GM19372 (cell line): ENCODE data around the gene ANKRD17.
"Not testable (repeated sequence)": the region's sequence is repeated elsewhere in the genome, so short reads cannot be mapped to it uniquely, and the experiment has no call there.

Experiments
- ATAC-seq: cut with Tn5 transposase; IDR thresholded peaks from one replicate; pipeline ENCODE4 v1.9.1; 2021; ENCODE audit warnings: mild to moderate bottlenecking, low read depth, moderate library complexity; ENCODE audit not compliant: unreplicated experiment

ANKRD17 gene

DNA sequence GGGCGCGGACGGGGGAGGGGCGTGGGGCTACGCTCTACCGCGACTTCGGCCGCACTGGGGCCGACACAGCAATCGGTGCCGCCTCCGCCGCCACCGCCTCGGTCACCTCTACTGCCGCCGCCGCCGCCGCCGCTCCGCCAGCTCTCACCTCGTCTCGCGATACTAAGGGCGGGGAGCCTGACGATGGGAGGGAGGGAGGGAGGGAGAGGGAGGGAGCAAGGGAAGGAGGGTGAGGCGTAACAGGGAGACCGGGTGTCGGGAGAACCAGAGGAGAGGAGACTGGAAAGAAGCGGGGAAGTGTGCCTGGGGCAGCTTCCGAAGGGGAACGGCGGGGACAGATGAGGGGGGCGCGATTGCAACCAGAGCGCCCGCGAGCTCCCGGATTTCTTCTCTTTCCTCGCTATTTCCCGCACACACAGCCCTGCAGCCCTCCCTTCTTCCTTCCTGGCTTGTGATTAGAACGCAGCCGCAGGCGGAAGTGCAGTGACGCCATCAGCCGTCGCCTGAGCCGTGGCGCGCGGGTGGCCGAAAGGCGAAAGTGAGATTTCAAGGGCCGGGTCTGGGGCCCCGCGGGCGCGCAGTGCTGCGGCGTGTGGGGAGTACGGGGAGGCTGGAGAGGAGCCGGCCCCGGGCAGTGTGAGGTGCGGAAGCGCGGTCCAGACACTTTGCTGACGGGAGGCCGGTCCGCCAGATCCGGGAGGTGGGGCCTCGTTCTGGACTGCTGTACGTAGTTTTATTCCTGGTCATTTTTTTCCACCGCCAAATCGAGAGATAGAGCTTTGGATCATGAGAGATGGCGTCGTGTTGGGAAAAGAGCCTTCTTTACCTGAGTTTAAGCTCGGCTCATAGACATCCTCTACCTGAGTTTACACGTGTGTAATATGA lies at the start of gene ANKRD17:
ANKRD17 (minus strand) TSS at position 113 of the 885 bp plus-strand sequence. CDS start 130 bp downstream, outside the sequence.
- ATAC-seq: peak; percentile 74

DNA sequence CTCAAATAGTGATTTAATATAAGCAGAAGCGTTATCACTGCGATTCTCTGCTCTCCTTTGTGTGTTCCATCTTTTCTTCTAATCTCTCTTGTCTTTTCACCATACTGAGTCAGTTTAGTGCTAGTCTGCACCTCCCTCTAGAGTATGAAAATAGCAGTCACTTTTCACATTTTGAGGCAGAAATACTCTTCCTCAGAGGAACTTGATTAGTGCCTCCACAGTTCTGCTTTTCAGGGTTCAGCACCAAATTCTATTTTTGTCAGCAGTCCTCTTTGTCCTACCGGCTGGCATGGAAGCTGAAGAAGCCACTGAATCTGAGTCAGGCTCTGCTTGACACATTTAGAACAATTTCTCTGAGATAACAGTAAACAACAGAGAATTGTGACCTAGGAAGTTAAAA lies 49.7 kb upstream of the ANKRD17 start:
- no peak for ATAC-seq

GRCh38 chr4:73303711-73304110 lies 45.1 kb upstream of the ANKRD17 start:
- no peak for ATAC-seq

DNA sequence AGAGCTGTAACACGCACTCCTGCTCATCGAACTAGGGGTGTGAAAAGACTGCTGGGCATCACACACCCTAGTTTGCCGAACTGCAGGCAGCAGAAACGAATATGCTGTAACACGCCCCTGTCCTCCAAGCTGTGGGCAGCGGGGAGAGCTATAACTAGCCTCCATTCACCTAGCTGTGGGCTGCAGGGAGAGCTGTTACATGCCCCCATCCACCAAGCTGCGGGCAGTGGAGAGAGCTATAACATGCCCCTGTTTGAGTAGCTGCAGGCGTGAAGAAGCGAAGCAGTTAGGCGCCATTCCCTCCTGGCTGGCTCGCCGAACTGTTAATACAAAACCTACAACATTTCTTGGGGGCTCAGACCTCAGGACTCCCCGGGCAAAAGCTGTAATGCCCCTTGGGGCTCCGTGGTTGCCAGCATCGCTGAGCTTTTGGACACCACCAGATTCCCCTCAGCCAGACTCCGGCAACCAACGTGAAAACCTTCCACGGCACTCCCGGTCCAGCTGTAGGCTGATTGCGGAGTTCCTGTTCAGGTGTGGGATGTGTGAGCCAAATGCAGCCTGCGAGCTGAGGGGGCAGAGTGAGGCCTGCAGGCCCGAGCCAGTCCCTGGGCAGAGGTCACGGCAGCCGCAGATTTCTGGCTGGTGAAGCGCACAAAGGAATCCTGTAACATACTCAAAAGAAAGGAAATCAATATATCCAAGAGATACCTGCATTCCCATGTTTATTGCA lies 41.1 kb upstream of the ANKRD17 start:
- ATAC-seq: no peak

- ATAC-seq: not testable (repeated sequence)
Observed at GRCh38 chr4:73292661-73293060, 34.1 kb upstream of the ANKRD17 start.

- ATAC-seq: no peak
Observed at GRCh38 chr4:73281982-73282381, 23.4 kb upstream of the ANKRD17 start.

GRCh38 chr4:73281396-73281795 lies 22.8 kb upstream of the ANKRD17 start:
- no peak for ATAC-seq

DNA sequence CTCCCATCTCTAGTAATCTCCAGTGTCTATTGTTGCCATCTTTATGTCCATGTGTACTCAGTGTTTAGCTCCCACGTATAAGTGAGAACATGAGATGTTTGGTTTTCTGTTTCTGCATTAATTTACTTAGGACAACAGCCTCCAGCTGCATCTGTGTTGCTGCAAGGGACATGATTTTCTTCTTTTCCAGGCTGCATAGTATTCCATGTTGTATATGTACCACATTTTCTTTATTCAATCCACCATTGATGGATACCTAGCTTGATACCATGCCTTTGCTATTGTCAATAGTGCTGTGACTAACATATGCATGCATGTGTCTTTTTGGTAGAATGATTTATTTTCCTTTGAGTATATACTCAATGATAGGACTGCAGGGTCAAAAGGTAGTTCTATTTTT lies 18.6 kb upstream of the ANKRD17 start:
- ATAC-seq: no peak

GRCh38 chr4:73275318-73275654 lies 16.7 kb upstream of the ANKRD17 start:
- ATAC-seq: no peak

- no peak for ATAC-seq
Observed at GRCh38 chr4:73272816-73273215, 14.2 kb upstream of the ANKRD17 start.

DNA sequence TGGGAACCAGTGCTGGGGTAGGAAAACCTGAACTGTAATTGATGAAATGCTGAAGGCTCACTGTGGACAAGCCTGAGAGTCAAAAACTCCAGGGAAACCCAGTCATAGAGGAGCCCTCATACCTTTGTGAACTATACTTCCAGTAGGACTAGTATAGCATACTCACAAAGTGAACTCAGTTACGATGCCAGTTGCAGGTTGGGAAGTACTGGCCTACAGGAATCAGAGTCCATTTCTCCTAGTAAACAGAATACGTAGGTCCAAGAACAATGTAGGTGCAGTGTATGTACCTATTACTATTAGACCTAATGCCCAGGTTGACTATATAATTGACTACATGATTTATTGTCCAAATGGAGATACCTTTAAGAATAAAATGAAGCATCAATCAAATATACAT lies 8.5 kb upstream of the ANKRD17 start:
- no peak for ATAC-seq

- ATAC-seq: peak; percentile 4
Observed at GRCh38 chr4:73259571-73260090, 1.0 kb upstream of the ANKRD17 start.

DNA sequence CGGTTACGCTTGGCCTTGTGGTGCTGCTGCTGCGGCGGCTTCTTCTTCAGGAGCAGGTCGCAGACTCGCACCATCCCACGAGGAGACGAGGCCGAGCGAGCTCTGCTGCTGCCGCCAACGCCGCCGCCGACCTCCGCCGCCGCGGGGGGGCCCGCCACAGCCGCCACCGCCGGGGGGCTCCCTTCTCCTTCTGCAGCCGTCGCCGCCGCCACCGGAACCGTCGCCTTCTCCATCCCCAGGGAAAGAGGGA lies 237 bp downstream of the ANKRD17 start:
- ATAC-seq: peak; percentile 26

DNA sequence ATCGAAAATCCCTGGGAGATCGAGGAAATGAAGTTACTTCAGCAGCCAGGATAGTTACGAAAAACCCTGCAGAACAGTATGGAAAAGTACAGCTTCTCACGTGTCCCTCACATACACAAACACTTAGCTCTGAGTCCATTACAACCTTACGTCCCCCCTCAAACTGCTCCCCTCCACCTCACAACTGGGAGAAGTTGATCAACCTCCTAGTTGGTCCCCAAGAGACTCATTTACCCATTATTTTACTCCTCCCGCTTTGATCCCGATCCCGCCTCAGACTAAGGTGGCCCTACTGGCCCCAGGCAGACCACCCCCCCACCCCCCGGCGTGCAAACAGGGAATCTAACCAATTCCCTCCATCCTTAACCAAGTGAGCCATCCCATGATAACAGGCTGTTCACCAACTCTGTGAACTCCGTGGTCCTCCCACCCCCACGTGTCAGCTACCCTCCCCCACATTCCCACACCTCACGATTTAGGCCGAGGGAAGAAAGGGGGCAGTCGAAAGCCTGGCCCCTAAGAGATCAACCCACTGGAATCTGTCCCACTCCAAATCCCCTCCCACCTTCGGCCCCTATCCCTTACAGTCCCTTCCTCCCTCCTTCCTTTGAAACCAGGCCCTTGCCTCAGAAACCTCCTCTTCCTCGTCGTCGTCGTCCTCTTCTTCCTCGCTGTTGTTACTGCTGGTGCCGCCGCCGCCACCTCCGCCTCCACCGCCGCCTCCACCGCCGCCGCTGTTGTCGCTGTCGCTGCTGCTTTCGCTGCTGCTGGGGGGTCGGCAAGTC lies 755 bp downstream of the ANKRD17 start:
- no peak for ATAC-seq

- no peak for ATAC-seq
Observed at GRCh38 chr4:73257234-73257633, 1.4 kb downstream of the ANKRD17 start.

GRCh38 chr4:73255847-73256246 lies 2.8 kb downstream of the ANKRD17 start:
- not testable (repeated sequence) for ATAC-seq

GRCh38 chr4:73252001-73252400 lies 6.6 kb downstream of the ANKRD17 start:
- no peak for ATAC-seq

DNA sequence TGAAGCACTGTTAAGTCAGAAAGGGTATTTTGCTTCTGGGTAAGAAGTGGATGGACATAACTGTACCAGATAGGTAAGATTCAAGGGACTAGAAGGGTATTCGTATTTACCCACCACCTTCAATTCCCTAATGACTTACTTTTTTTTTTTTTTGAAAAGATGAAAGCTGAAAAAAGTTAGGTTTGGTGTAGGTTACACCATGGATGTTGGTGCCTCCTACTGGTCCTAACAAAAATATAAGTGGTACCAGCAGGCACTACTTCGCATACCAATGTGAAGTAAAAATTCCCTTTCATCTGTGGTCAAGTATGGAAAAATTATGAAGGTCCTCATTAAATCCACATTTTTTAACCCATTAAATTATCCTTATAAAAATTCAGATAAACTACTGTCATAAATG lies 7.2 kb downstream of the ANKRD17 start:
- no peak for ATAC-seq

- no peak for ATAC-seq
Observed at GRCh38 chr4:73250642-73251041, 8.0 kb downstream of the ANKRD17 start.

DNA sequence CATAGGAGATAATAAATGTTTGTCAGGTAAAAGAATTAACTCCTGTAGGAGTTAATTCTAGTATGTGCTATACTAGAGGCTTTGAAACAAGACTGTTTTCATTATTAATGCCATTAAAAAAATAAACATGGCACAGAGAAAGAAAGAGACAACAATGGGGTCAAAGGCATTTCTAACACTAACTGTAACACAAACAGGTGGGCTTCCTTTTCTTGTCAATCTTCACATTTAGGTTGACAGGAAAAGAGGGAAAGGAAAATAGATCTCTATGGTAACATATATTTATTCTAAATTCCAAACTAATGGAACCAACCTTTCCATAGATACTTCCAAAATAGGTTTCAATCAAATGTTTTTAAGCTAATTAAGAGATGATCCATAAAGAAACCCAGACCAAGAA lies 9.8 kb downstream of the ANKRD17 start:
- no peak for ATAC-seq

- no peak for ATAC-seq
Observed at GRCh38 chr4:73248416-73248815, 10.2 kb downstream of the ANKRD17 start.
